Breast epithelium (tissue), 3 donors: ENCODE results near the gene LRIF1.
"Not testable (repeated sequence)": the region's sequence is repeated elsewhere in the genome, so short reads cannot be mapped to it uniquely, and the experiment has no call there.

Experiments
- POLR2A ChIP-seq: fragments of 450-650 bp; IDR thresholded peaks from one replicate; pipeline ENCODE4 v1.6.1; 2016; ENCODE audit warnings: antibody characterized with exemption, mild to moderate bottlenecking, moderate library complexity
- POLR2AphosphoS5 ChIP-seq, 3 donors: sonication (generic); formaldehyde crosslinking; IDR thresholded peaks; one replicate each; pipeline ENCODE4 v1.6.1; 2017; ENCODE audit warnings: antibody characterized with exemption in 3 of 3
- TF ChIP-seq, protein P1 (sequence below), 3 donors: fragments of 450-650 bp; IDR thresholded peaks; one replicate each; pipeline ENCODE4 v1.5.1; 2016 to 2017; ENCODE audit warnings: antibody characterized with exemption in 3 of 3, mild to moderate bottlenecking in 3 of 3, moderate library complexity in 3 of 3

- TF ChIP-seq, protein P1, sequence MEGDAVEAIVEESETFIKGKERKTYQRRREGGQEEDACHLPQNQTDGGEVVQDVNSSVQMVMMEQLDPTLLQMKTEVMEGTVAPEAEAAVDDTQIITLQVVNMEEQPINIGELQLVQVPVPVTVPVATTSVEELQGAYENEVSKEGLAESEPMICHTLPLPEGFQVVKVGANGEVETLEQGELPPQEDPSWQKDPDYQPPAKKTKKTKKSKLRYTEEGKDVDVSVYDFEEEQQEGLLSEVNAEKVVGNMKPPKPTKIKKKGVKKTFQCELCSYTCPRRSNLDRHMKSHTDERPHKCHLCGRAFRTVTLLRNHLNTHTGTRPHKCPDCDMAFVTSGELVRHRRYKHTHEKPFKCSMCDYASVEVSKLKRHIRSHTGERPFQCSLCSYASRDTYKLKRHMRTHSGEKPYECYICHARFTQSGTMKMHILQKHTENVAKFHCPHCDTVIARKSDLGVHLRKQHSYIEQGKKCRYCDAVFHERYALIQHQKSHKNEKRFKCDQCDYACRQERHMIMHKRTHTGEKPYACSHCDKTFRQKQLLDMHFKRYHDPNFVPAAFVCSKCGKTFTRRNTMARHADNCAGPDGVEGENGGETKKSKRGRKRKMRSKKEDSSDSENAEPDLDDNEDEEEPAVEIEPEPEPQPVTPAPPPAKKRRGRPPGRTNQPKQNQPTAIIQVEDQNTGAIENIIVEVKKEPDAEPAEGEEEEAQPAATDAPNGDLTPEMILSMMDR (IDR thresholded peaks at IDR 0.05): not testable (repeated sequence)
- TF ChIP-seq POLR2AphosphoS5 (IDR thresholded peaks at IDR 0.05); POLR2A: not testable (repeated sequence)
Observed at GRCh38 chr1:110992329-110992728, 28.6 kb upstream of the LRIF1 start.
